ENCODE measurements around the gene C8B. TPM values are rescaled to one million over a fixed set of nuclear protein-coding genes. Genes with fewer than 3 reads are reported as not detected.

C8B gene
- total RNA-seq, 1 experiment from 2014 or later: not detected

- CTCF ChIA-PET: no interaction called here
These were observed 1.5 kb upstream of the C8B start for GRCh38 chr1:56967355-56967754.

DNA sequence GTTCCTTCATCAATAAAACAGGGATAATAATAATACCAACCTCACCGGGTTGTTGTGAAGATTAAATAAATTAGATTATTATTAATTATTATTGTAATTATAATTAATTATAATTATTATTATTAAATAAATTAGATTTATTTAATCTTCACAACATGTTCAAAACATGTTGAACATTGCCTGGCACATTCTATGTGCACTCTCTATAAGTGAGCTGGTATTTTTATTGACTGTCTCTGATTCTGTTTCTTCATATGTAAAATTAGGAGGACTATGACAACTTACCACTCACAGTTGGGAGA is 834 bp upstream of the C8B start:
- intact Hi-C loops (cut with micrococcal nuclease; ENCODE audit: unreplicated experiment): no loop called here
- TF ChIP-seq, protein P1, sequence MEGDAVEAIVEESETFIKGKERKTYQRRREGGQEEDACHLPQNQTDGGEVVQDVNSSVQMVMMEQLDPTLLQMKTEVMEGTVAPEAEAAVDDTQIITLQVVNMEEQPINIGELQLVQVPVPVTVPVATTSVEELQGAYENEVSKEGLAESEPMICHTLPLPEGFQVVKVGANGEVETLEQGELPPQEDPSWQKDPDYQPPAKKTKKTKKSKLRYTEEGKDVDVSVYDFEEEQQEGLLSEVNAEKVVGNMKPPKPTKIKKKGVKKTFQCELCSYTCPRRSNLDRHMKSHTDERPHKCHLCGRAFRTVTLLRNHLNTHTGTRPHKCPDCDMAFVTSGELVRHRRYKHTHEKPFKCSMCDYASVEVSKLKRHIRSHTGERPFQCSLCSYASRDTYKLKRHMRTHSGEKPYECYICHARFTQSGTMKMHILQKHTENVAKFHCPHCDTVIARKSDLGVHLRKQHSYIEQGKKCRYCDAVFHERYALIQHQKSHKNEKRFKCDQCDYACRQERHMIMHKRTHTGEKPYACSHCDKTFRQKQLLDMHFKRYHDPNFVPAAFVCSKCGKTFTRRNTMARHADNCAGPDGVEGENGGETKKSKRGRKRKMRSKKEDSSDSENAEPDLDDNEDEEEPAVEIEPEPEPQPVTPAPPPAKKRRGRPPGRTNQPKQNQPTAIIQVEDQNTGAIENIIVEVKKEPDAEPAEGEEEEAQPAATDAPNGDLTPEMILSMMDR (IDR thresholded peaks at IDR 0.05; ENCODE audit: insufficient read depth in 1 of 2, low read depth in 1 of 2, low read length in 1 of 2, severe bottlenecking in 1 of 2, unreplicated experiment in 1 of 2): no peak
- ChIA-PET CTCF (no interaction called here), POLR2A (no interaction called here)
- H3K36me3 ChIP-seq (ENCODE audit: control insufficient read depth, insufficient read depth, low read length): no peaks in the 10 kb centered on the region
- H3K4me1 Mint-ChIP-seq (ENCODE audit: low read depth, unreplicated experiment): peaks cover 18% of the 10 kb centered on the region
- H3K9me3 ChIP-seq: no peaks in the 10 kb centered on the region
- no peaks in the 10 kb centered on the region for H3K27me3 ChIP-seq (replicated peaks; ENCODE audit: control insufficient read depth, insufficient read depth, low read length)
- no peaks in the 10 kb centered on the region for H3K9me3 Mint-ChIP-seq (ENCODE audit: unreplicated experiment)
- H3K27ac Mint-ChIP-seq (ENCODE audit: unreplicated experiment): no peak overlapping the region
- DNase-seq: no peak
- H3K4me3 Mint-ChIP-seq (ENCODE audit: unreplicated experiment): no peak overlapping the region
- BruUV-seq (replicated peaks): no TSS peak
- no peak overlapping the region for H3K4me3 ChIP-seq (ENCODE audit: low read depth, low read length)
- no peaks in the 10 kb centered on the region for H3K27me3 Mint-ChIP-seq (ENCODE audit: insufficient read depth, unreplicated experiment)
- H3K36me3 Mint-ChIP-seq (ENCODE audit: insufficient read depth, unreplicated experiment): no peaks in the 10 kb centered on the region
- peaks cover 6% of the 10 kb centered on the region; the same call in 1 of the 2 replicates for H3K4me1 ChIP-seq

More at GRCh38 chr1:56967355-56967754, 1.5 kb upstream of the C8B start:
- POLR2A ChIA-PET: no interaction called here
- DNase-seq: no peak
- no TSS peak for BruUV-seq (replicated peaks)
- no peak overlapping the region for H3K4me3 ChIP-seq (ENCODE audit: low read depth, low read length)
- H3K9me3 ChIP-seq: no peaks in the 10 kb centered on the region
- no peaks in the 10 kb centered on the region for H3K9me3 Mint-ChIP-seq (ENCODE audit: unreplicated experiment)
- H3K27me3 Mint-ChIP-seq (ENCODE audit: insufficient read depth, unreplicated experiment): no peaks in the 10 kb centered on the region
- intact Hi-C loops (cut with micrococcal nuclease; ENCODE audit: unreplicated experiment): no loop called here
- no peaks in the 10 kb centered on the region for H3K36me3 ChIP-seq (ENCODE audit: control insufficient read depth, insufficient read depth, low read length)
- TF ChIP-seq, protein P1 (IDR thresholded peaks at IDR 0.05; ENCODE audit: insufficient read depth in 1 of 2, low read depth in 1 of 2, low read length in 1 of 2, severe bottlenecking in 1 of 2, unreplicated experiment in 1 of 2): no peak
- H3K4me3 Mint-ChIP-seq (ENCODE audit: unreplicated experiment): no peak overlapping the region
- H3K4me1 Mint-ChIP-seq (ENCODE audit: low read depth, unreplicated experiment): peaks cover 18% of the 10 kb centered on the region
- H3K36me3 Mint-ChIP-seq (ENCODE audit: insufficient read depth, unreplicated experiment): no peaks in the 10 kb centered on the region
- H3K27me3 ChIP-seq (replicated peaks; ENCODE audit: control insufficient read depth, insufficient read depth, low read length): no peaks in the 10 kb centered on the region
- peaks cover 6% of the 10 kb centered on the region; the same call in 1 of the 2 replicates for H3K4me1 ChIP-seq
- H3K27ac Mint-ChIP-seq (ENCODE audit: unreplicated experiment): no peak overlapping the region

GRCh38 chr1:56965191-56965590 is 624 bp downstream of the C8B start:
- no peaks in the 10 kb centered on the region for H3K27me3 ChIP-seq (replicated peaks; ENCODE audit: control insufficient read depth, insufficient read depth, low read length)
- H3K36me3 Mint-ChIP-seq (ENCODE audit: insufficient read depth, unreplicated experiment): no peaks in the 10 kb centered on the region
- POLR2A ChIA-PET: no interaction called here
- no peak overlapping the region for H3K4me3 ChIP-seq (ENCODE audit: low read depth, low read length)
- CTCF ChIA-PET: no interaction called here
- H3K4me1 ChIP-seq: peaks cover 2% of the 10 kb centered on the region; the same call in 1 of the 2 replicates
- no peaks in the 10 kb centered on the region for H3K9me3 ChIP-seq
- intact Hi-C loops (cut with micrococcal nuclease; ENCODE audit: unreplicated experiment): no loop called here
- TF ChIP-seq, protein P1 (IDR thresholded peaks at IDR 0.05; ENCODE audit: insufficient read depth in 1 of 2, low read depth in 1 of 2, low read length in 1 of 2, severe bottlenecking in 1 of 2, unreplicated experiment in 1 of 2): no peak
- no peaks in the 10 kb centered on the region for H3K27me3 Mint-ChIP-seq (ENCODE audit: insufficient read depth, unreplicated experiment)
- BruUV-seq (replicated peaks): no TSS peak
- no peaks in the 10 kb centered on the region for H3K9me3 Mint-ChIP-seq (ENCODE audit: unreplicated experiment)
- no peak overlapping the region for H3K4me3 Mint-ChIP-seq (ENCODE audit: unreplicated experiment)
- peaks cover 11% of the 10 kb centered on the region for H3K4me1 Mint-ChIP-seq (ENCODE audit: low read depth, unreplicated experiment)
- no peaks in the 10 kb centered on the region for H3K36me3 ChIP-seq (ENCODE audit: control insufficient read depth, insufficient read depth, low read length)
- DNase-seq: no peak
- no peak overlapping the region for H3K27ac Mint-ChIP-seq (ENCODE audit: unreplicated experiment)

Measured in Caco-2 (cell line).